ENCODE data around the gene PPM1L.

Gene PPM1L

GRCh38 chr3:161096771-161097367 lies 340.8 kb downstream of the PPM1L start:
- DNase-seq = peak; percentile 22
- no peaks in the 10 kb centered on the region for H3K79me2 ChIP-seq (ENCODE audit: low read length)
- H3K9me3 ChIP-seq (replicated peaks; ENCODE audit: insufficient read depth, low read length) = no peaks in the 10 kb centered on the region
- TF ChIP-seq, protein P1, sequence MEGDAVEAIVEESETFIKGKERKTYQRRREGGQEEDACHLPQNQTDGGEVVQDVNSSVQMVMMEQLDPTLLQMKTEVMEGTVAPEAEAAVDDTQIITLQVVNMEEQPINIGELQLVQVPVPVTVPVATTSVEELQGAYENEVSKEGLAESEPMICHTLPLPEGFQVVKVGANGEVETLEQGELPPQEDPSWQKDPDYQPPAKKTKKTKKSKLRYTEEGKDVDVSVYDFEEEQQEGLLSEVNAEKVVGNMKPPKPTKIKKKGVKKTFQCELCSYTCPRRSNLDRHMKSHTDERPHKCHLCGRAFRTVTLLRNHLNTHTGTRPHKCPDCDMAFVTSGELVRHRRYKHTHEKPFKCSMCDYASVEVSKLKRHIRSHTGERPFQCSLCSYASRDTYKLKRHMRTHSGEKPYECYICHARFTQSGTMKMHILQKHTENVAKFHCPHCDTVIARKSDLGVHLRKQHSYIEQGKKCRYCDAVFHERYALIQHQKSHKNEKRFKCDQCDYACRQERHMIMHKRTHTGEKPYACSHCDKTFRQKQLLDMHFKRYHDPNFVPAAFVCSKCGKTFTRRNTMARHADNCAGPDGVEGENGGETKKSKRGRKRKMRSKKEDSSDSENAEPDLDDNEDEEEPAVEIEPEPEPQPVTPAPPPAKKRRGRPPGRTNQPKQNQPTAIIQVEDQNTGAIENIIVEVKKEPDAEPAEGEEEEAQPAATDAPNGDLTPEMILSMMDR (IDR thresholded peaks at IDR 0.05; ENCODE audit: low read length) = peak; percentile 57
- TF ChIP-seq EZH2 (optimal IDR thresholded peaks at IDR 0.05; ENCODE audit: low read depth, low read length) (no peak), EZH2phosphoT487 (IDR thresholded peaks at IDR 0.05; ENCODE audit: low read length) (no peak)
- H3K9ac ChIP-seq (ENCODE audit: low read length) = no peak overlapping the region
- no peaks in the 10 kb centered on the region for H3K9me2 ChIP-seq (replicated peaks; ENCODE audit: insufficient read depth, low read length)
- no peaks in the 10 kb centered on the region for H3K27me3 ChIP-seq (replicated peaks; ENCODE audit: insufficient read depth, low read length)
- no peak overlapping the region for H3K4me3 ChIP-seq (ENCODE audit: low read length)
- H3K4me2 ChIP-seq (ENCODE audit: low read depth, low read length) = no peak overlapping the region
- H3K4me1 ChIP-seq (ENCODE audit: low read length) = no peaks in the 10 kb centered on the region
- H3K36me3 ChIP-seq (replicated peaks; ENCODE audit: insufficient read depth, low read length) = no peaks in the 10 kb centered on the region
- H3K27ac ChIP-seq (ENCODE audit: low read length) = no peak overlapping the region
- no peaks in the 10 kb centered on the region for H4K20me1 ChIP-seq (ENCODE audit: insufficient read depth, low read length)
- no peaks in the 10 kb centered on the region for H3F3A ChIP-seq (ENCODE audit: insufficient read depth, low read length)
- no peak overlapping the region for H2AFZ ChIP-seq (ENCODE audit: low read length)

DNA sequence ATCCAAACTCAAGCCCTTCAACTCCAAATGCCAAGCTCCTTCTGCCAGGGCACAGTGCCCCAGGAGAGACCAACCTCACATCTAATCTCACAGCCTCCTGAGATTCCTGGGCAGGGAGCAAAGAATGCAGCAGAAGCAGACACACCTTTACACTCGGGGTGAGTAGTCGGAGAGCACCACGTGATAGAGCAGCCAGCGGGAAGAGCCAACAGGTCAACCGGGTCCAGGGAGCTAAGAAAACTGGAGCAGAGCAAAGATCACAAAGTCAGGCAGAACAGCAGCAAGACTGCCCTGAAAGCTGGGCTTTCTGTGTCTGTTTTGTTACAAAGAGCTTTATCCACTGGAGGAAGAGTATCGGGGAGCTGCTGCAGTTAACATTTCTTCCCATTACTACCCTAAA lies 345.0 kb downstream of the PPM1L start:
- Histone ChIP-seq H3K4me1 (ENCODE audit: low read length) (no peaks in the 10 kb centered on the region), H4K20me1 (ENCODE audit: insufficient read depth, low read length) (no peaks in the 10 kb centered on the region), H3F3A (ENCODE audit: insufficient read depth, low read length) (no peaks in the 10 kb centered on the region), H3K9me3 (replicated peaks; ENCODE audit: insufficient read depth, low read length) (no peaks in the 10 kb centered on the region), H3K4me3 (ENCODE audit: low read length) (no peak overlapping the region), H3K36me3 (replicated peaks; ENCODE audit: insufficient read depth, low read length) (no peaks in the 10 kb centered on the region), H3K9ac (ENCODE audit: low read length) (no peak overlapping the region), H3K79me2 (ENCODE audit: low read length) (no peaks in the 10 kb centered on the region), H3K9me2 (replicated peaks; ENCODE audit: insufficient read depth, low read length) (no peaks in the 10 kb centered on the region), H3K27ac (ENCODE audit: low read length) (no peak overlapping the region), H2AFZ (ENCODE audit: low read length) (no peak overlapping the region), H3K4me2 (ENCODE audit: low read depth, low read length) (no peak overlapping the region), H3K27me3 (replicated peaks; ENCODE audit: insufficient read depth, low read length) (no peaks in the 10 kb centered on the region)
- no peak for DNase-seq
- TF ChIP-seq EZH2phosphoT487 (IDR thresholded peaks at IDR 0.05; ENCODE audit: low read length) = no peak
- TF ChIP-seq, protein P1 (IDR thresholded peaks at IDR 0.05; ENCODE audit: low read length) = no peak
- no peak for TF ChIP-seq EZH2 (optimal IDR thresholded peaks at IDR 0.05; ENCODE audit: low read depth, low read length)

GRCh38 chr3:161101609-161102008 lies 345.6 kb downstream of the PPM1L start:
- no peaks in the 10 kb centered on the region for H3K36me3 ChIP-seq (replicated peaks; ENCODE audit: insufficient read depth, low read length)
- TF ChIP-seq EZH2 (optimal IDR thresholded peaks at IDR 0.05; ENCODE audit: low read depth, low read length) (no peak), EZH2phosphoT487 (IDR thresholded peaks at IDR 0.05; ENCODE audit: low read length) (no peak)
- TF ChIP-seq, protein P1 (IDR thresholded peaks at IDR 0.05; ENCODE audit: low read length) = no peak
- H3K9me3 ChIP-seq (replicated peaks; ENCODE audit: insufficient read depth, low read length) = no peaks in the 10 kb centered on the region

More at GRCh38 chr3:161101609-161102008, 345.6 kb downstream of the PPM1L start:
- H2AFZ ChIP-seq (ENCODE audit: low read length) = no peak overlapping the region
- H3K4me3 ChIP-seq (ENCODE audit: low read length) = no peak overlapping the region
- no peaks in the 10 kb centered on the region for H3F3A ChIP-seq (ENCODE audit: insufficient read depth, low read length)
- H4K20me1 ChIP-seq (ENCODE audit: insufficient read depth, low read length) = no peaks in the 10 kb centered on the region
- H3K9ac ChIP-seq (ENCODE audit: low read length) = no peak overlapping the region
- no peaks in the 10 kb centered on the region for H3K79me2 ChIP-seq (ENCODE audit: low read length)
- no peak overlapping the region for H3K27ac ChIP-seq (ENCODE audit: low read length)
- H3K9me2 ChIP-seq (replicated peaks; ENCODE audit: insufficient read depth, low read length) = no peaks in the 10 kb centered on the region
- no peak overlapping the region for H3K4me2 ChIP-seq (ENCODE audit: low read depth, low read length)
- no peaks in the 10 kb centered on the region for H3K4me1 ChIP-seq (ENCODE audit: low read length)
- DNase-seq = no peak
- no peaks in the 10 kb centered on the region for H3K27me3 ChIP-seq (replicated peaks; ENCODE audit: insufficient read depth, low read length)
